Measurements from ENCODE around the gene TMEM269. TPM values are rescaled to one million over a fixed set of nuclear protein-coding genes. Genes with fewer than 3 reads are reported as not detected.
A peak's percentile ranks its signal among the peaks of the same experiment; 100 is the strongest.

Gene TMEM269
- total RNA-seq, 1 experiment from 2014 or later = not detected

DNA sequence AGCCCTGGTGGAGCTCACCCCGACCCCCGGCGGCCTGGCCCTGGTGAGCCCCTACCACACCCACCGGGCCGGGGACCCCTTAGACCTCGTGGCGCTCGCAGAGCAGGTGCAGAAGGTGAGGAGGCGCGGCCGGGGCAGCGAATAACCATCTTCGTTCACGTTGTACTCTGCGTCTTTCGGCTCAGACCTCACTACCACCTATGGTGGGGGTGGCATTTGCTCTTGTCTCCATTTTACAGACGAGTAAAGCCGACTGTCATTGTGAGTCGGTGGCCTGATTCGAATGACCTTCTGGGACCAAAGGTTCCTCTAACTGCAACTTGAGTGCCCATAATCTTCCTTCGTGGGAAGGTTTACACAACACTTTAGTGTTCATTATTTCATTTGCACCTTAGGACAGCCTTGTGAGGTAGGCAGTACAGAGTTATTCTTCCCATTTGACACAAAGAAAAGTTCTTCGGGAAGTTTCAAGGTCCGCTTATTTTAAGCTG is 17.2 kb upstream of the TMEM269 start:
- TF ChIP-seq, protein P1, sequence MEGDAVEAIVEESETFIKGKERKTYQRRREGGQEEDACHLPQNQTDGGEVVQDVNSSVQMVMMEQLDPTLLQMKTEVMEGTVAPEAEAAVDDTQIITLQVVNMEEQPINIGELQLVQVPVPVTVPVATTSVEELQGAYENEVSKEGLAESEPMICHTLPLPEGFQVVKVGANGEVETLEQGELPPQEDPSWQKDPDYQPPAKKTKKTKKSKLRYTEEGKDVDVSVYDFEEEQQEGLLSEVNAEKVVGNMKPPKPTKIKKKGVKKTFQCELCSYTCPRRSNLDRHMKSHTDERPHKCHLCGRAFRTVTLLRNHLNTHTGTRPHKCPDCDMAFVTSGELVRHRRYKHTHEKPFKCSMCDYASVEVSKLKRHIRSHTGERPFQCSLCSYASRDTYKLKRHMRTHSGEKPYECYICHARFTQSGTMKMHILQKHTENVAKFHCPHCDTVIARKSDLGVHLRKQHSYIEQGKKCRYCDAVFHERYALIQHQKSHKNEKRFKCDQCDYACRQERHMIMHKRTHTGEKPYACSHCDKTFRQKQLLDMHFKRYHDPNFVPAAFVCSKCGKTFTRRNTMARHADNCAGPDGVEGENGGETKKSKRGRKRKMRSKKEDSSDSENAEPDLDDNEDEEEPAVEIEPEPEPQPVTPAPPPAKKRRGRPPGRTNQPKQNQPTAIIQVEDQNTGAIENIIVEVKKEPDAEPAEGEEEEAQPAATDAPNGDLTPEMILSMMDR (IDR thresholded peaks at IDR 0.05; ENCODE audit: unreplicated experiment) = no peak
- intact Hi-C loops (cut with micrococcal nuclease) = no loop called here

DNA sequence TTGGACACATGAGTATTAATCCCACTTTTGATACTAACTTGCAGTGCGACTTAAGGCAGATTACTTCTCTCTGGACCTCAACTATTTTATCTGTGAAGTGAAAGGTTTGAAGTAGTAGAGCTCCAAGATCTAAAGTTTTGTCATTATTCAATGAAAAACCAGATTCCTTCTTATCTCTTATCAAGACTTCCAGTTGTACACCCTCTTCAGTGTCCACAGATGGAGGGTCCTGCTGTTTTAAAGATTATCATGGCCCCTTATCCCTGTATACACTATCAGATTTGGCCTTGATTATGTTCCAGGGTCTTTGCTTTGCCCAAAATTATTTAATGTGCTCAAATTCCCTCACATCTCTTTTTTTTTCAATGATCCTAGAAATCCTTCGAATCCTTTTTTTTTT is 16.6 kb upstream of the TMEM269 start:
- Mint-ChIP-seq H3K27me3 (ENCODE audit: insufficient read depth, unreplicated experiment) (no peaks in the 10 kb centered on the region), H3K9me3 (ENCODE audit: unreplicated experiment) (no peaks in the 10 kb centered on the region), H3K36me3 (ENCODE audit: insufficient read depth, unreplicated experiment) (peaks cover 7% of the 10 kb centered on the region), H3K27ac (ENCODE audit: low read depth, unreplicated experiment) (no peak overlapping the region), H3K4me1 (ENCODE audit: insufficient read depth, unreplicated experiment) (peaks cover 6% of the 10 kb centered on the region), H3K4me3 (ENCODE audit: unreplicated experiment) (no peak overlapping the region)
- DNase-seq (ENCODE audit: unreplicated experiment) = no peak
- CTCF ChIA-PET = interaction anchor here (0.7 to 1.5 kb wide), 5 partner anchors 10 to 430 kb away, joined by 3 to 5 read pairs (median 3); partner anchors contain the start of gene ERMAP
- intact Hi-C loops (cut with micrococcal nuclease) = no loop called here
- POLR2A ChIA-PET = interaction anchor here (0.6 to 4.2 kb wide), 15 partner anchors 10 to 620 kb away, joined by 3 to 104 read pairs (median 4); partner anchors contain the start of genes ERMAP, PPIH, SVBP and YBX1
- TSS peak; percentile 49 for BruUV-seq (replicated peaks)
- TF ChIP-seq, protein P1 (IDR thresholded peaks at IDR 0.05; ENCODE audit: unreplicated experiment) = no peak

More for the DNA sequence above, 17.2 kb upstream of the TMEM269 start:
- Mint-ChIP-seq H3K36me3 (ENCODE audit: insufficient read depth, unreplicated experiment) (peaks cover 10% of the 10 kb centered on the region), H3K9me3 (ENCODE audit: unreplicated experiment) (no peaks in the 10 kb centered on the region), H3K27ac (ENCODE audit: low read depth, unreplicated experiment) (no peak overlapping the region), H3K27me3 (ENCODE audit: insufficient read depth, unreplicated experiment) (no peaks in the 10 kb centered on the region), H3K4me1 (ENCODE audit: insufficient read depth, unreplicated experiment) (peaks cover 6% of the 10 kb centered on the region), H3K4me3 (ENCODE audit: unreplicated experiment) (no peak overlapping the region)
- POLR2A ChIA-PET = interaction anchor here (0.5 to 4.2 kb wide), 41 partner anchors 10 to 644 kb away, joined by 3 to 104 read pairs (median 3); partner anchors contain the start of genes CCDC30, ERMAP, PPIH and SVBP
- no peak for DNase-seq (ENCODE audit: unreplicated experiment)
- CTCF ChIA-PET = interaction anchor here (0.7 to 2.0 kb wide), 10 partner anchors 9 to 951 kb away, joined by 3 to 15 read pairs (median 5); no protein-coding TSS in a partner anchor
- no TSS peak for BruUV-seq (replicated peaks)

DNA sequence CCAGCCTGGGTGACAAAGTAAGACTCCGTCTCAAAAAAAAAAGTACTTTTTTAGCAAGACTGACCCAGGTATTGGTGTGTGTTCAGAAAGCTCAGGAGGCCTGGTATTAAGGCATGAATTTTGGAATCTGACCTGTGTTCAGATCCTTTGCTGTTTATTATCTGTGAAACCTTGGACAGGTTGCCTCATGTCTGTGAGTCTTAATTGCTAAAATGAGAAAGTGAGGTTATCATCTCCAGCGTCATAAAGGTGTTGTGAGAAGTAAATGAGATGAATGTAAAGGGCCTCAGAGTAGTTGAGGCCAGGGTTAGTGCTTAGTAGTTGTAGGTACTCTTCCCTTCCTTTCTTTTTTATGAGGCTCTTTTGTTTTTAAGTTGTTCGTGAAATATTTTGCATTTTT is 15.0 kb upstream of the TMEM269 start:
- CTCF ChIA-PET = interaction anchor here (1.4 kb wide), 1 partner anchor 12 kb away, joined by 4 read pairs; no protein-coding TSS in a partner anchor
- no TSS peak for BruUV-seq (replicated peaks)
- intact Hi-C loops (cut with micrococcal nuclease) = no loop called here

DNA sequence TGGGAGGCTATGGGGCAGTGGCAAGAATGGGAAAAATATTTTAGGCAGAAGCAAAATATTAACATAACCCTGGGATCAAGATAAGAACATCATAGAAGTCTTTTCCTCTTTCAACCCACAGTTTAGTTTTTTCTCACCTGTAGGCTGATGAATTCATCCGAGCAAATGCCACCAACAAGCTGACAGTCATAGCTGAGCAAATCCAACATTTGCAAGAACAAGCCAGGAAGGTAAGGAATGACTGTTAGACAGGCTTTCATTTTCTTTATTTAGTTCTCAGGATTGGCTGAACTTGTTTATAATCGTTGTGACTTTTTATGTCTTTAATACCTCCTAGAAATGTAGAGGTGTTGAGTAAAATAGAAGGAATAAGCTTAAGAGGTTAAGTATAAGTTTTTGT is 11.4 kb upstream of the TMEM269 start:
- TF ChIP-seq, protein P1 (IDR thresholded peaks at IDR 0.05; ENCODE audit: unreplicated experiment) = no peak
- no peak for DNase-seq (ENCODE audit: unreplicated experiment)
- H3K27me3 Mint-ChIP-seq (ENCODE audit: insufficient read depth, unreplicated experiment) = no peaks in the 10 kb centered on the region
- intact Hi-C loops (cut with micrococcal nuclease) = no loop called here
- ChIA-PET CTCF (interaction anchor here (0.6 kb wide), 1 partner anchor 104 kb away, joined by 3 read pairs; no protein-coding TSS in a partner anchor), POLR2A (interaction anchor here (2.2 kb wide), 1 partner anchor 11 kb away, joined by 9 read pairs; the partner anchor contains the start of gene TMEM269)
- H3K36me3 Mint-ChIP-seq (ENCODE audit: insufficient read depth, unreplicated experiment) = peaks cover 40% of the 10 kb centered on the region
- H3K4me1 Mint-ChIP-seq (ENCODE audit: insufficient read depth, unreplicated experiment) = peaks cover 6% of the 10 kb centered on the region
- H3K27ac Mint-ChIP-seq (ENCODE audit: low read depth, unreplicated experiment) = peak overlapping the region; percentile 24
- BruUV-seq (replicated peaks) = no TSS peak
- no peaks in the 10 kb centered on the region for H3K9me3 Mint-ChIP-seq (ENCODE audit: unreplicated experiment)
- H3K4me3 Mint-ChIP-seq (ENCODE audit: unreplicated experiment) = no peak overlapping the region

More for the DNA sequence above, 15.0 kb upstream of the TMEM269 start:
- DNase-seq (ENCODE audit: unreplicated experiment) = no peak
- Mint-ChIP-seq H3K36me3 (ENCODE audit: insufficient read depth, unreplicated experiment) (peaks cover 14% of the 10 kb centered on the region), H3K4me3 (ENCODE audit: unreplicated experiment) (no peak overlapping the region), H3K9me3 (ENCODE audit: unreplicated experiment) (no peaks in the 10 kb centered on the region), H3K27ac (ENCODE audit: low read depth, unreplicated experiment) (no peak overlapping the region), H3K4me1 (ENCODE audit: insufficient read depth, unreplicated experiment) (peaks cover 6% of the 10 kb centered on the region), H3K27me3 (ENCODE audit: insufficient read depth, unreplicated experiment) (no peaks in the 10 kb centered on the region)
- POLR2A ChIA-PET = interaction anchor here (0.7 to 1.0 kb wide), 2 partner anchors 14 to 75 kb away, joined by 3 to 4 read pairs; no protein-coding TSS in a partner anchor
- TF ChIP-seq, protein P1 (IDR thresholded peaks at IDR 0.05; ENCODE audit: unreplicated experiment) = no peak
